NCI-H1105 treated with DMSO at 0.1 percent for 48 hours (cell line): Measurements from ENCODE around the gene DR1.
"Not testable (repeated sequence)": the region's sequence is repeated elsewhere in the genome, so short reads cannot be mapped to it uniquely, and the experiment has no call there.

ENCODE experiments used
- DNase-seq: peaks from one replicate; lab custom pipeline; 2025; lab: John Stamatoyannopoulos, UW

The DR1 gene

DNA sequence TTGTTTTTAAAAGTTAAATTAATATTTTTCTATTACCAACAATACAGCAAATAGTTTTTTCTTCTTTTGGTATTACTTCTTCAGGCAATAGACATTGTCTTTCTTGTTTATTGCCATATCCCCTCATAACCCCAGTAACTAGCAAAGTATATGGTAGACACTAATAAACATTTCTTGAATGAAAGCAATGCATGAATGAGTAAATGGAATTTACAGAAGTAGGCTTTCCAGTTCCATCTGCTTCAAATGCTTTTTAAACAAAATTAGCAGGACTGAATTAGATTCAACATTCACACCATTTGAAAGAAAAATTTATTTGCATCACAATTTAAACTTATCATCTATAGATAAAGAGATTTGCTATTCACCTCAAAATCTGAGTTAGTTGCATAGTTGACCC, 5.6 kb upstream of the DR1 start:
- no peak for DNase-seq

DNA sequence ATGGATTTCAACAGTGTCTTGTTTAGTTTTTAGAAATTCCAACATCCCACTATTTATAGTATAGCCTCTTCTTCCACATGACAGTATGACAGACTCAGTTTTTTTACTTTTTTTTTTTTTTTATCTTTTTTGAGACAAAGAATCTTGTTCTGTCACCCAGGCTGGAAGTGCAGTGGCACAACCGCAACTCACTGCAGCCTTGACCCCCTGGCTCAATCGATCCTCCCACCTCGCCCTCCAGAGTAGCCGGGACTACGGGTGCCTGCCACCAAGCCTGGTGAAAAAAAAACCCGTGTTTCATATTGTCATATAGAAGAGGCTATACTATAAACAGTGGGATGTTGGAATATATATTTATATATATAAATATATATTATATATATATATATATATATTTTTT, 1.2 kb upstream of the DR1 start:
- DNase-seq, result no peak

DNA sequence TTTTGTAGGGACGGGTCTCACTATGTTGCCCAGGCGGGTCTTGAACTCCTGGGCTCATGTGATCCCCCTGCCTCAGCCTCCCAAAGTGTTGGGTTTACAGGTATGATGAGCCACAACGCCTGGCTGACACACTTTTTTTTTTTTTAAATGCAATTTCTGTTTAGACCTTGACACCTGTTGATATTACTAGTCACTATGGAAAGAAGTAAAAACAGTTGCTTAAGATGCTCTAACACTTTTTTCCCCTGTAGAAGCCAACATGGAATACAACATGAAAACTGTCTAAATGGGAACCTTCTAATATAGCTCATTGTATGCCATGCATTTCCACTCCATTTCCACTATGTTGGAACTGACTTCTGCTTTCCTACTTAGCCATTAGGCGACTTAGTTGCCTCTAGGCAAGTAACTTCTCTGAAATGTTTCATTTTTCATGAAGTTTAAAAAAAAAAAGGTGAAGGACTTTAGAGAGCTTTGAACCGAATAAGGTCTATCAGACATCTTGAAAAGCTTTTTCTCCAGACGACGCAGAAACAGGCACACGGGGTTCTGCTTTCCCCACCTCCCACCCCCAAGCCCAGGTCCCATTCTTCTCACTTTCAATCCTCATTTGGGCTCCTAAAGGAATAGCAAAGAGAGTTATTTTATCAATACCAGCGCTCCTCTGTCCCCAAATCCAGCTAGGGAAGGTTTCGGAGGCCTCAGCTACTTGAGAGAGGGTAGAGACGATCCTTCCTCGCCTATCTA, 648 bp upstream of the DR1 start:
- DNase-seq, result no peak

DNA sequence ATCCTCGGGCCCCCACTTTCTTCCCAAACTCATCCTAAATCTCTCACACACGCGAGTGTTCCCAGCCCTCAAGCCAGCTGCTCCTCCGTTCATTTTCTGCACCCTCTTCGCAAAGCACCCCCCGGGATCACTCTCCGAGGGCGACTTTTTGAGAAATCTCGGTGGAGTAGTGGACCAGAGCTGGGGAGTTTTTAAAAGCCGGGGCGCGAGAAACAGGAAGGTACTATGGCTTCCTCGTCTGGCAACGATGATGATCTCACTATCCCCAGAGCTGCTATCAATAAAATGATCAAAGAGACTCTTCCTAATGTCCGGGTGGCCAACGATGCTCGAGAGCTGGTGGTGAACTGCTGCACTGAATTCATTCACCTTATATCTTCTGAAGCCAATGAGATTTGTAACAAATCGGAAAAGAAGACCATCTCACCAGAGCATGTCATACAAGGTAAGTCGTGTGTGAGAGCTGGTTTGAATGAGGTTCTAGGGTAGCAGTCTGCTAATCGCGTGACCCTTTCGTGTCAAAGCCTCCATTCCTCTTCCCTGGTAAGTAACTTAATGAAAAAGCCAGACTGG, 800 bp downstream of the DR1 start:
- DNase-seq, result peak; percentile 43

DNA sequence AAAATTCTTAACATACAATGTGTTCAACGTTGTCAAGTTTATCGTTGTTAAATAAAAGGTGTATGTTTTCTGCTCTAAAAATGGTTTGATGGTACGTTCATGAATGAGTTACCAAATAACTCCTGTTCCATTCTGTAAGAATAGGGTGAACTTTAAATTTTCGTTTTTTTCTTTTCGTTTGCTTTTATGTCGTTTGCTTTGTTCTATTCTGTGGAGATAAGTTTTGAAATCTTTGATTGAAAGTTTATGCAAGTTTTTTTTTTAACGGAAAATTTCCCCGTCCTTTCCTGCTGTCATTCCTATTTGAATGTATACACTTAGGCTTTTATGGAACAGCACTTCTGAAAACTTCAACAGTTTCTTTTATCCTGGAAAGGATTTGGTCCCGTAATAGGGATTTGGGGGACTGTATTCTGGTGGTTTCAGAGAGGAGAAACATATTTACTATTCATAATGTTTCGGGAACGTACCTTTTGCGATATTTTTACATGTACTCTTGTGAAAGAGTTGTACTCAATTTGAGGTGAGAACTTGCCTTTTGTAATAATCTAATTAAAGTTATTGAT, 1.7 kb downstream of the DR1 start:
- no peak for DNase-seq

DNA sequence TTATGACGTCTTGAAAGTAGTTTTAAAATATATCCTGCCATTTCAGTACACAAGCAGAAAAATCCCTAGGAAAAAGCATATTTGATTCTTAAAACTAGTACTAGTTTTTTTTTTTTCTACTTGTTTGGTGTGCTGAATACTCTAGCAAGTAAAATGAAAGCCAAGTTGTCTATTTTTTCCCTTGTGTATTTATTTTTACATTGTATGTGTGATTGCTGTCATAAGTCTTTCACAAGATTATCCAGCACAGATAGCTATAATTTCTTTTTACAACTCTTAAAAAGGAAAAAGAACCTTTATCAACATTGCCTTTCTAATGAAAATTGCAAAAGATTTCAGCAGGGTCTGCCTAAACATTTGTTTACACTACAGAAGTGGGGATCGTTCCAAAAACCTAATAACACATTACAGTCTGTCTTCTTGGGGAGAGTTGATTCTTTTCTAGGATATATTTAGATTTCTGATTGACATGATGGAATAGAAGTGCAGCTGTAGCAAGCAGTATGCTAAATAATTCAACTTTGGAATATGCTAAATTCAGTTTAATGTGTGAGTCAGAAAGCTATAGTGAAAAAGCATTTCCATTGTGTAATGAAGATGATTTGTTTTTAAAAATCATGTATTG, 2.5 kb downstream of the DR1 start:
- no peak for DNase-seq

DNA sequence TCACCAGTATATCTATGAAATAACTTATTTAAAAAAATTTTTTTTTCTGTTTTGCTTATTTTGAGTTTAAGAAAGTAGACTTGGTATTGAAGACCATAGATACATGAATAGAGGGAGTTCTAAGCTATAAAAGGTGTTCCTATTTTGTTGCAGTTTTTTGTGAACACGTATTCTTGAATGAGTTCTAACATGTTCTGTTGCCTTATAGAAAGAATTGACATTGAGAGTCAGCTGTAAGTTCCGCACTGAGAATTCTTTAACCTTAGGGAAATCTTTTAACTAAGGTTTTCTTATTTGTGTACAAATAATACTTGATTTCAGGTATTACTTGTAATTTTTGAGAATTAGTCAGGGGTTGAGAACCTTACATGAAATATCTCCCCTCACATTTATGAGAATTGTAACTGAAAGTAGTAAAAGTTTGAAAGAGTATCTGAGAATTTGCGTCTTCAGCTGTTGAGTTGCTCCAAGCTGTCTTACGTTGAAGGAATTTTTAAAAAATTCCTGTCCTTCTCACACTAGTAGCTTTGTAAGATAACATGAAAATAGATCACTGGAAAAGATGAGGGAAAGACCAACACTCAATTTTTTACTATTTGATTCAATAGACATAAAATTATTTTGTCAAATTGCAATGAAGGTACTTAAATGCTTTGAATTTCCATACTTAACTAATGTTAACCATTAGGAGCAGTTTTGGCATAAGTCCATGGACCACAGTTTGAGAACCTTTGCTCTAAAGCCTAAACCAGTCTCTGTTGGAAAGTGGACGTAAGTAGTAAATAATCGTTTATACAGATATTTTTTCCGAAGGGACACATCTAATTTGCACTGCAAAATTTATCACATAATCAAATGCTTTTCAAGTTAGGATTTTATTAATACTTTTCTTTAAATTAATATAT, 3.8 kb downstream of the DR1 start:
- DNase-seq, result no peak

DNA sequence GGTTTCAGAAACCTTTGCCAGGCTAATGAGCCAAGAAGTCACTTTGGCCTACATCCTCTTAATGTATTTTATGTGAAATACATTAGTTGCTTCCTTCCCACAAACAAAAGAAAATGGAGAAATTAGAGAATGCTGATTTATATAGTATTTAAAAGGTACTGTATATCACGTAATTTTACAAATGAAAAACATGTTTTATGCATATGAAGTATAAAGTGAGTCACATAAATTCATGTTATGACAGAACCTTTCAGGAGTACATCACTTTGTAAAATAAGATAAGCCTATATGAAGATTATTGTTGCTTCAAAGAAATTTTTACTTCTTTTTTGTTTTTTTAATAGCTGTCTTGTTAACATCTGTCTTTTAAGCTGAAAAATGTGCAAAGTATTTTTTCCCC, 4.6 kb downstream of the DR1 start:
- no peak for DNase-seq

DNA sequence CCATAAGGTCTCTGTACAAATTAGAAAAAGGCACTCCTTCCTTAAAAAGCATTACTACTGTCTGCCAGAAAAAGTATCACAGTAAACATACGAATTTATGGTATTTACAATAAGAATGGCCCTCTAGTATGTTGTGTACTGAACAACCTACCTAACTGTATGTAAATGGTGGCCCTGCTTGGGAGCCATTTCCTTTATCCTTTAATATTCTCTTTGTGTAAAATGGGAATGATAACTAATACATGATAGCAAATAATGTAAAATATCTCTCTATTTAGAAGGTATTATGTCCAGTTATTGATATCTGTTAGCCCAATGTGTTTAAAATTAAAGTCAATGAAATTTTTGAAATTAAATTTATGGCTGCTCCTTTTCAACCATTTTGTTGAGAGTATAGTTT, 5.2 kb downstream of the DR1 start:
- DNase-seq, result no peak

DNA sequence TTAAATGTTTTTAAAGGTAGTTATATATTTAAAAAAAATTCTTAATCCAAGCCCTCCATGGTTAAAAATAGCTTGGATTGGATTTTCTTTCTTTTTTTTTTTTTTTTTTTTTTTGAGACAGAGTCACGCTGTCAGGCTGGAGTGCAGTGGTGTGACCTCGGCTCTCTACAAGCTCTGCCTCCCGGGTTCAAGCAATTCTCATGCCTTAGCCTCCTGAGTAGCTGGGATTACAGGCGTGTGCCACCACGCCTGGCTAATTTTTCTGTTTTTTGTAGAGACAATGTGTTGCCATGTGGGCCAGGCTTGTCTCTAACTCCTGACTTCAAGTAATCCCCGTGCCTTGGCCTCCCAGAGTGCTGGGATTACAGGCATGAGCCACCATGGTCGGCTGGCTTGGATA, 5.6 kb downstream of the DR1 start:
- DNase-seq, result not testable (repeated sequence)

DNA sequence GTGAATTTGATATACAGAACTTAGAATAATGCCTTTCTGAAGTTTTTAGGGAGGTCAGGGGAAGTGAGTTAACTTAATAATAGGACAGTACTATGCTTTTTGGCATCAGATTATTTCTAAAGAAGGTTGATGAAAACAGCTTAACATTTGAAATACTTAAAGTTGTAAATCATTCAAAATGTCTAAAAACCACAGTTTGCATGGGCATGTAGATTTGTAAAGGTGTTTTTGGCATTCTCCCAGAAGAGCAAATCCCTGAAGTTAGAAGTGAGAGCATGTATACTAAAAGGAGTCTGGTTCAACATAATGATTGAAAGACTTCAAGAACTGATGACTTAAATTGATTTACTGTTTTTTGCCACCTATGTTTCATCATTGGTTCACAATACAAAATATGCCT, 6.7 kb downstream of the DR1 start:
- DNase-seq, result no peak

DNA sequence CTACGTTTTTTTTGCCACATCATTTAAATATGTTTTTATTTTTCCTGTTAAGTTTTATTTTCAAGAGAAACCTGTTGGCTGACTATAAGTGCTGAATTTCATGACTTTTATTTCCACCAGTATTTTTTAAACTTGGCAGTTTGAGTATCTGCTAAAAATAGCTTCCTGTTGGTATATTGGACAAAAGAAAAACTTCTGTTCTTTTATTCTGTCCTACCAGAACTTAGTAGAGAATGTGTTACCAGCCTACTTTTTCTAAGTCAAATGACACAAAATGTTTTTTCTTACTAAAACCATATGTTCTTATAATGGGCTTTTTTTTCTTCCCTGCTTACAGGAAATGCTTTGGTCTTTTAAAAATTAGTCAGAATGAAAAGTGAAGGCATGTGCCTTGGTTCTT, 7.6 kb downstream of the DR1 start:
- DNase-seq, result no peak

DNA sequence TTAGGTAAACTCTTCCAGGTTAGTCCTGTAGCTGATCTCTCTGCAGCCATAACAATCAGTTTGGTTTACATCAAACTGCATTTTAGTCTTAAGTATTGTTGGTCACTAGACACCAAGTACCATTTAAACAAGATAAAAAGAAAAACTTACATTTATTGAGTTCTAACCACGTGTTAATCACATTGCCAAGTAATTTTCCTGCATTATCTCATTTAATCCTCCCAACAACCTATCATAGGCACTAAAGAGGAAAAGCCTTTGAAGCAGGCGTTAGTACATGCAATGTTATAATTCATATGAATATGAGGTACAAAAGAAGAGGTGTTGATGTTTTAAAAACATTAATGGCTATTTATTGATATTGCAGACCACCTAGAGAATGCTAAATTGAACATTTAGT, 9.0 kb downstream of the DR1 start:
- DNase-seq, result no peak

DNA sequence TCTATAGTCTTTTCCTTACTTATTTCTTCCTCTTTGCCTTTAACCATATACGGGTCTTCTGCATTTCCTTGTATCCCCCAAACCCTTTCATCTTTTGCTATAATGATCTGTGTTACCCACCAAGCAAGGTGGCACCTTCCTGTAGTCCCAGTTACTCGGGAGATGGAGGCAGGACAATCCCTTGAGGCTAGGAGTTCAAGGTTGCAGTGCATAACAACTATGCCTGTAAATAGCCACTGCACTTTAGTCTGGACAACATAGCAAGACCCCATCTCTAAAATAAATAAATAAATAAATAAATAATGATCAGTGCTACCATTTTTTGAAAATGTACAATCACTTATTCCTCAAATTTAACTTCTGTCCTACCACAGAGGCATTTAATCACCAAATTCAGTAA, 11.5 kb downstream of the DR1 start:
- DNase-seq, result no peak

DNA sequence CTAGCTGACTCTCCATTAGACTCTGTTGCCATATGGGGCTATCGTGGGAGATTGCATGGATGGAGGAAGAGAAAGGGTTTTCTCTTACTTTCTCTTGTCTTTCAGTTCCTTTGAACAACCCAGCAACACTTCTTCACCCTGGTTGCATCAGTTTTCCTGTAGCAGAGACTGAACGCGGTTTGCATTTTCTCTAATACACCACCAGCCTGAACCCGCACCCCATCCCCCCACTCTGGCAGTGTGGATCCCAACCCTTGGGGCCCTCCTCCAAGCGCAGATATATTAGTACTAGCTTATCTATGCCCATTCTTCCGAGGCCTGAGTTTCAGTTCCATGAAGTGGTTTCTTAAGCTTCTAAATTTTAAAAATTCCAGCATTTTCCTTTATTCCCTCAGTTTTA, 12.6 kb downstream of the DR1 start:
- no peak for DNase-seq

DNA sequence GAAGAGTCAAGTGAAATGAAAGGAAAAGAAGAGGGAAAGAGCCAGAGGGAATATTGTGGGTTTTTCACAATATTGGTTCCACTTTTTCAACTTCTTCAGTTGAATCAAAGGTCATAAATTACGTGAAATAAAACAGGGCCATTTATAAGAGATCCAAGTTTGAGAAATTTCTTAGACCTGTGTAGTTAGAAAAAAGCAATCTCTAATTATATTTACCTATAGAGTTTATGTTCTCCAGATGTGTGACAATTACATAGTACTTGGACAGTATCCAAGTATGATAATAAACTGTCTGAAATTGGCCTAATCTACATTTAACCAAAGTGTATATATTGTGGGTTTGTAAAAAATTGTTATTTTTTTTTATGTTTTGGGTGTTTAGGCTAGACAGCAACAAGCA, 14.4 kb downstream of the DR1 start:
- DNase-seq, result no peak

DNA sequence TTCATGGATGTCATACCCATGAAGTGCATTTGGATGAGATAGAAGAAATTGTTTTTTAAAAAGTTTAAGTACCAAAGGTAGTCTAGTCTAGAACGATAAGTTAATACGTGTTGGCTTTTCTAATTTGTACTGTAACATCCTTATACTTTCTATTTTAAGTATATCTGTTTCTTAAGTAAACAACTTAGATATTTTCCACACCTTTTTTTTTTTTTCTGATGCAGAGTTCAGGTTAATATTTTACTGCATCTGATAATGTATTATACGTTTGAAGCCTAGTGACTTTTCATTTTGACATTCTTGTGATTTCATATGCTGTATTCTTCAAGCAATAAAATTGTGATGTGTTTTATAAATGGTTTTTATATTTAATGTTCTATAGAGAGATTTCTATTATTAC, 16.5 kb downstream of the DR1 start:
- no peak for DNase-seq

DNA sequence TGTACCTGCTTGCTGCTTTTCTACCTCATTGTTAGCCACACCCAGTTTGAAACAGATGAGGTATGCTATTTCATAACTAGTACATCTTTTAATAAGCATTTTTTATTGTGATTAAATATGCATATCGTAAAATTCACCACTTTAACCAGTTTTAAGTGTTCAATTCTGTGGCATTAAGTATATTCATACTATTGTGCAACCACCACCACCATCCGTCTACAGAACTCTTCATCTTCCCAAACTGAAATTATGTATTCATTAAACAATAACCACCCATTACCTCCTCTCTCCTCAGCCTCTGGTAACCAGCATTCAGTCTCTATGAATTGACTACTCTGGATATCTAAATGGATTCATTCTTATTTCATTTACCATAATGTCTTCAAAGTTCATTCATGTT, 20.1 kb downstream of the DR1 start:
- DNase-seq, result no peak

DNA sequence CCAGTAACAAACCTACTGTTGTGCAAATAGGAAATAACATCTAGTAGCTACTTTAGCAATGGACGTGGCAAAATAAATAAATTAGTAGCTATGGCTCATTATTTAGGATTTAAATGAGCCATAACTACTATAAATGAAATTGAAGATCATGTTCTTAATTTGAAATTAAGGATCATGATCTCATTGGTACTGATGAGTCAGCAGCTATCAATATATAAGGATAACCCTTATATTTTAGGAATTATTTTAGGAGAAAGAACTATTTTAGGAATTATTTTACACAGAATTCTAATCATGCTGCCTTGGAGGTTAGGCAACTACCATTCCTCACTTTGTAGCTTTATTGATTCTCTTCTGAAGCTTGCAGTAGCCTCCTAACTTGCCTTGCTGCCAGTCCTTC, 24.0 kb downstream of the DR1 start:
- no peak for DNase-seq

DNA sequence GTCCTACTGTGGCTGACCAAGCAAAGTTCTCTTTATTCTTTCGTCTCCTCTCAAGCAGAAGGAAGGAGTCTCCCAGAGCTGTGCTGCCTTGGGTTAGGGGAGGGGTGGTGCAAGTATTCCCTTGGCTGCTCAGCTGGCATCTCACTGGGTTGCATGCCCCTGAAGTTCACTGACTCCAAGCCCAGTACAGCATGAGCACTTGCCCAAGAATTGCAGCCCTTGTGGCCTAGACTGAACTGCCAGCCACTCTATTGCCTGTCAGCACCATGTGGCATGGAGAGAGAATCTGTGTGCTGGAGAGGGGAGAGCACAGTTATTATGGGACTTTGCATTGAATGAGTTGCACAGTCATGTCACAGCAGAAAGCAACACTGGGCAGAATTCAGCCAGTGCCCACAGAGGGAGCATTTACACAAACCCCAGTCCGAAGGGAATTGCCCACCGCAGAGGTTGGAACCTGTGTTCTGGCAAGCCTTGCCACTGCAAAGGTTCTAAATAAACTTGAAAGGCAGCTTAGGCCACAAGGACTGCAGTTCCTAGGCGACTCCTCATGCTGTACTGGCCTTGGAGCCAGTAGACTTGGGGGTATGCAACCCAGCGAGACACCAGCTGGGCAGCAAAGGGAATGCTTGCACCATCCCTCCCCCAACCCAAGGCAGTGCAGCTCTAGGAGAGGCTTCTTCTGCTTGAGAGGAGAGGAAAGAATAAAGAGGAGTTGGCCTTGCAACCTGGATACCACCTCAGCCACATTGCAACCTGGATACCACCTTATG, 28.8 kb downstream of the DR1 start:
- DNase-seq, result no peak

DNA sequence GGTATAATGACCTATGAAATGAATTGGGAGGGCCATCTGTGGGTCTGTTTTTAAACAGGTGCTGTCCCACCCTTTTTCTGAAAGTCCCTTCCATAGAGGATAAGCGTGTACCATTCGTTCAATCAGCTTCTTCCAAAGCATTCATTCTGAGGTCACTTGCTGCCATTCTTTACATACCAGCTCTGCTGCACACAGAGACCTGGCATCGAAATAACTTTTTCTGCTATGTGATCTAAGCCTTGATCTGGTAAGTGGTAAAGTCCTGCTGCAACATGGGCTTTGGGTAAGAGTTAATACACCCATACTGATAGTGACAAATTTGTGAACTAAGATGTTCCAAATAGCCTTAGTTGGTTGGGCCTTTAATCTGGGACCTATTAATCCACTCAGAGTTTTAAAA, 38.9 kb downstream of the DR1 start:
- DNase-seq, result no peak

DNA sequence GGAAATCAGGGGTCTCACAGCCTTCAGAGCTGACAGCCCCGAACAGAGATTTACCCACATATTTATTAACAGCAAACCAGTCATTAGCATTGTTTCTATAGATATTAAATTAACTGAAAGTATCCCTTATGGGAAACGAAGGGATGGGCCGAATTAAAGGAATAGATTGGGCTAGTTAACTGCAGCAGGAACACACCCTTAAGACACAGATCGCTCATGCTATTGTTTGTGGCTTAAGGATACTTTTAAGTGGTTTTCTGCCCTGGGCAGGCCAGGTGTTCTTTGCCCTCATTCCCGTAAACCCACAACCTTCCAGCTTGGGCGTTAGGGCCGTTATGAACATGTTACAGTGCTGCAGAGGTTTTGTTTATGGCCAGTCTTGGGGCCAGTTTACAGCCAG, 40.6 kb downstream of the DR1 start:
- not testable (repeated sequence) for DNase-seq
